ENCODE data around the gene LFNG. TPM values are rescaled to one million over a fixed set of nuclear protein-coding genes. Genes with fewer than 3 reads are reported as not detected.
A peak's percentile ranks its signal among the peaks of the same experiment; 100 is the strongest.
"Not testable (repeated sequence)": the region's sequence is repeated elsewhere in the genome, so short reads cannot be mapped to it uniquely, and the experiment has no call there.

Gene LFNG
- total RNA-seq, 1 experiment from 2014 or later, result 0.20 TPM

DNA sequence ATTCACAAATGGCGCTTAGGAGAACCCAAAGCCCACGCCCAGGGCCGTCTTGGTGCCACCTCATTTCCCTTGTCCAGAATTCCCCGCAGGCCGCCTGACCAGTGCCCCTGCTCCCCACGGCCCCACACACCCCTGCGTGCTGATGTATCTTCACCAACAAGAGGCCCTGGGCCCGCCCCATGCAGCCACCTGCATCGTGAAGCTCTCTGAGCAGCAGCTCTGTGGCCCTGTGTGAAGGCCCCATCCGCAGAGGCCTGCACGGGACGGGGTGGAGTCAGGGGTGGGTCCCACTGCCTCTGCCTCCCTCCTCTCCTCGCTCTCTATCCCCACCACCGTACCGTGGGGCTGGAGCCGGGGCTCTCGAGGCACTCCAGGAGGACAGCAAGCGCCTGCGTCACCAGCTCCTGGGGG is 21.1 kb downstream of the LFNG start:
- DNase-seq (ENCODE audit: extremely low read depth, low read depth), result no peak

DNA sequence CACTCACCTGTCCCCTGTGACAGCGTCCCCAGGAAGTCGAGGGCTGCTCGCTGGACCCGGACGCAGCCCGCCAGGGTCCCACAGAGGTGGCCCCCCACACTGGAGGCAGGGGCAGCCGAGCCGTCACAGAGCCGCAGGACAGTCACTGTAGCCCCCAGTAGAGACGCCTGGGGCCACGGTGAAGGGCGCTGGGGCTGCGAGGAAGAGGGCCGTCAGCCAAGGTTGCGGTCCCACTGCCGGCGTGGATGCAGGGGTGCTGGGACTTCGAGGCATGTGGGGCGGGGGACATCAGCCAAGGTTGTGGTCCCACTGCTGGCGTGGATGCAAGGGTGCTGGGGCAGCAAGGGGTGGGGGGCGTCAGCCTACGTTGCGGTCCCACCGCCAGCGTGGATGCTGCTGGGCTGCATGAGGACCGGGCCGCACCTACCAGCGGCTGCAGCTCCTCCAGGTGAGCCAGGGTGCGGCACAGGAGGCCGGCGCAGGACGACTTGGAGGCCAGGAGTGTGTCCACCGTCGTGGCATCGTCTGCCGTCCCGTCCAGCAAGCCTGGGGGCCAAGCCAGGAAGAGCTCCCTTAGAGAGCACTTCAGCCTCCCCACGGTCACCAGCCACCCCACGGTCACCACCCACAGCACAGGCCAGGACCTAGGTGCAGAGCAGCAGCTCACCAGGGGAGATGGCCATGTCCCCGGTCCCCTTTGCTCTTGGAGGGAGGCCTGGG is 21.9 kb downstream of the LFNG start:
- DNase-seq (ENCODE audit: extremely low read depth, low read depth), result no peak

DNA sequence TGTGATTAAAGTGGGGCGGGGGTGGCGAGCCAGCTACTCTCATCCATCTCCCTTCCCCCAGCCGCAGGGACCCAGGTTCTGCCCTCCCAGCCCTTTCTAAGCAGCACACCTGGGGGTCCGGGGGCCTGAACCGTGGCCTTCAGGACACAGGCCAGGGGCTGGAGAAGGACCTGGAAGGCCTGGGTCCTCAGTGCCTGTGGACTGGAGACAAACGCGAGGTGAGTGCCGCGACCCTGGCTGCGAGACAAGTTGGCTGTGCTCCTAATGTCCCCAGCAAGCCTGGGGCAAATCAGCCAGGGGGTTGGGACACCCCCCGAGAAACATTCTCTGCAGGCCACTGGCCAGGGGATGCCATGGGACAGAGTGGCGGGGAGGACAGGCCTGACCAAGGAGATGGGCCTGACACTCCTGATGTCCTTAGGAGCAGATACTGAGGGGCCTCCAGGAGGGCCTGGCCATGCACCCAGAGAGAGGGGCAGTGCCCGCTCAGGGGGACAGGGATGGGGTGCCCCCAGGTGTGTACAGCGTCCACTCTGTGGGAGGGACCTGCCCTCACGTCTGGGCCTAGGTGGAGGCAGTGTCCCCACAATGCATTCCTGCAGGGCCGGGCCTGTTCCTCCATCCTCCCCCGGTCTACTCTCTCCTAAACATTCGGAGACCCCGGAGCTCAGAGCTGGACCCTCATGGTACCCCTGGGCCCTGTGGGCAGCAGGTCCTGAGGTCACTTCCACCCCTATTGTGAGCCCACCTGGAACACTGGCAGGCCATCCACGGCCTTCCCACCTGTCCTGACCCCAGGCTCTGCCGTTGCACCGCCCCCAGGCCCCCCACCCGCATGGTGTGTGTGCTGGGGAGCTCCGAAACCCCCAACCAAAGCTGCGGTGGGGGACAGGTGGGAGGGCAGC is 22.7 kb downstream of the LFNG start:
- no peak for DNase-seq (ENCODE audit: extremely low read depth, low read depth)

DNA sequence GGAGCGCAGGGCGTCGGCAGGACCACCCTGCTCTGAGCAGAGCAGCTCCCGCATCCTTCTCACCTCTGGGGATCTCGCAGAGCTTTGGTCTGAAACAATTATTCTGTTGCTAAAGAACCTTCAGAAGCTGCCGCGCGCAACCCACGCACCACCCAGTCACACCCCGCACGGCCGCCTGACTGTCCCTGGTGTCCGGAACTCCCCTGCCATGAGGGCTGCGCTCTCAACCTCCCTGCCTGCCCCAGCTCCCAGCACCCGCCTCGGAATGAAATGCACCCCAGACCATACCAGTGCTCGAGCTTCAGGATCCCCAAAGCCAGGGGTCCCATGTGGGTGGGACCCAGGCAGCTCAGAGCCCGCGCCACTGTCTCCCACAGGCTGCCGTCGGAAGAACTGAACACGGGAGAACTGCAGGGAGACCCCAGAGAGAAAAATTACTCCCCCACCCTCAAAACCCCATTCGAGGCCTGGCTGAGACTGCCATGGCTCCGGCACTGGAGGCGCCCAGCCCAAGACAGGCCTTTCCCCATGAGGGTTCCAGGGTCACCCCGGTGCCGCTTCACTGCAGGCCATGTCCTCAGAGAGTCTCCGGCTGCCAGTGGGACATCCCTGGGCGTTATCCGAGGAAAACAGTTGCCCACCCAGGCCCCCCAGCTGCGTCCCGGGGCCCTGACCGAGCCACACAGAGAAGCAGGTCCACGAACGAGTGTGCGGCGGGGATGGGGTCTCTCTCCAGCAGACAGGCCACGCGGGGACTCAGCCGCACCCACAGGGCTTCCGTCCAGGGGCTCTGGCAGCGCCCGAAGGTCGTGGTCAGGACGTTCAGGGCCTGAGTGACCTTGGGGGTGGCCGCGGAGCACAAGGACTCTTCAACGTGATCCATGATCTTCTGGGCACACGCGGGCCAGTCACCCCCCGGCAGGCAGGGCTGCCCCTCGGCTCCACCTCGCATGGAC is 23.6 kb downstream of the LFNG start:
- DNase-seq (ENCODE audit: extremely low read depth, low read depth), result no peak

DNA sequence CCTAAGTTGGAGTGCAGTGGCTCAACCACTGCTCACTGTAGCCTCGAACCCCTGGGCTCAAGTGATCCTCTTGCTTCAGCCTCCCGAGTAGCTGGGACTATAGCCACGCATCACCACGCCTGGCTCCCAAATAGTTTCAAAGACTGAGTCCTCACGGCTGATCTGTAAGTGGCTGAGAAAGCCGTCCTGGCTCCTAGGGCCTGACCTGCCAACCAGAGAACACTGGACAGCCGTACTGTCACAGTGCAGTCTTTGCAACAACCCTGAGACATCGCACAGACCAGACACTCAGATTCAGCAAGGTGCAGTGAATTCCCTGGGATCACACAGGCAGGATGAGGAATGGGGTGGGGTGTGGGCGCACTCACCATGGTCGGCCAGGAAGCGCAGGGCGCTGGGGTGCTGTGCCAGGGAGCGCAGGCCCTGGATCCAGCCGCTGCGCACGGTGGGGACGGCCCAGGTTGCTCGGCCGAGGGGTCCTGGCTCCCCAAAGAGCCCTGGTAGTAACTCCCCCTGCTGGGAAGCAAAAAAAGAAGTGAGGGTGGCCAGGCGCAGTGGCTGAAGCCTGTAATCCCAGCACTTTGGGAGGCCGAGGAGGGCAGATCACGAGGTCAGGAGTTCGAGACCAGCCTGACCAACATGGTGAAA is 25.1 kb downstream of the LFNG start:
- DNase-seq (ENCODE audit: extremely low read depth, low read depth), result no peak

DNA sequence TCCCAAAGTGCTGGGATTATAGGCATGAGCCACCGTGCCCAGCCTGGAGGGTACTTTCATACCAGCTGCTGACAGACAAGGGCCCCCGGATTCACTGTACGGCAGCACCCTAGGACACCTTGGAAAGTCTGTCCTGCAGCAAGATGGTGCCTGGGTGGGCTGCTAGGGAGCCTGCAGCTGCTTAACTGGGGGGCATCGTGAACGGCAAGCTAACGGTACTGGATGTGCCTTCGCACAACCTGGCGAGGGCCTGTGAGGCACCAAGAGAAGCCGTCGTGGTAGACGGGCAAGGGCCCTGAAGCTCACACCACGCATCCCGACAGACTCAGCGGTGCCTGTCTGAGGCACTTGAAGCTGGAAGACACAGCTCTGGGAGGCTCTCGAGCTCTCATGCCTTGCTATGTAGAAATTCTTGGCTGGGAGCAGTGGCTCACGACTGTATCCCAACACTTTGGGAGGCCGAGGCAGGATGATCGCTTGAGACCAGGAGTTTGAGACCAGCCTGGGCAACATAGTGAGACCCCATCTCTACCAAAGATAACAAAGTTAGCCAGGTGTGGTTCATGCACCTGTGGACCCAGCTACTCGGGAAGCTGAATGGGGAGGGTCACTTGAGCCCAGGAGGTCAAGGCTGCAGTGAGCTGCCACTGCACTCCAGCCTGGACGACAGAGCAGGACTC is 26.3 kb downstream of the LFNG start:
- no peak for DNase-seq (ENCODE audit: extremely low read depth, low read depth)

DNA sequence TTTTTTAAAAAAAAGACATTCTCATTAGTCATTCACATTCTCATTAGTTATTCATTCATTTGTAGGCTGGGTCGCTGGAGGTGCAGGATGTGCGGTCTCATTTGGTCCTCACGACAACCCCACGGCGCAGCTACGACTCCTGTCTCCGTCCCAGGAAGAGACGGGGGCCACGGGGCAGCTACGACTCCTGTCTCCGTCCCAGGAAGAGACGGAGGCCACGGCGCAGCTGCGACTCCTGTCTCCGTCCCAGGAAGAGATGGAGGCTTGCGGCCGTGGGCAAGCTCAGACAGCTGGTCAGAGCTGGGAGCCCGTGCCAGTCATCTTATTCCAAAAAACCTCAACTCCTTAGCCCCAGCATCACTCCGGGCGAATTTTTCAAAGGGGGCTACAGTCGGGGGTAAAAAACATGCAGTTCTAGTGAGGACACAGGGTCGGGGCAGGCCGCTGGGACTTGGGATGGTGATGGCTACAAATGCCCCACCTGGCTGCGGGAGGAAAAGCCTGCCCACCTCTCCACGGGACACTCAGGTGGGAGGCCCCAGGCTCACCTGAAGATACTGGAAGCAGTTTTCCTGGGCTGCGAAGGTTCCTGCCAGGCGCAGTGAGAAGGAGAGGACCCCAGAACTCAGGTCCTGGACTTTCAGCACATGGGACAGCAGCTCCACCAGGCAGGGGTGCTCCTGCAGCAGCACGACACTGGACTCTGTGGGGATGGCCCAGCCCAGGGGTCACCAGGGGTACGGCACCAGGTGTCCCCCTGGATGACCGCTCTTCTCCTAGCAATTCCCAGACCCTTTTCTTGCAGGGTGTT is 27.4 kb downstream of the LFNG start:
- no peak for DNase-seq (ENCODE audit: extremely low read depth, low read depth)

DNA sequence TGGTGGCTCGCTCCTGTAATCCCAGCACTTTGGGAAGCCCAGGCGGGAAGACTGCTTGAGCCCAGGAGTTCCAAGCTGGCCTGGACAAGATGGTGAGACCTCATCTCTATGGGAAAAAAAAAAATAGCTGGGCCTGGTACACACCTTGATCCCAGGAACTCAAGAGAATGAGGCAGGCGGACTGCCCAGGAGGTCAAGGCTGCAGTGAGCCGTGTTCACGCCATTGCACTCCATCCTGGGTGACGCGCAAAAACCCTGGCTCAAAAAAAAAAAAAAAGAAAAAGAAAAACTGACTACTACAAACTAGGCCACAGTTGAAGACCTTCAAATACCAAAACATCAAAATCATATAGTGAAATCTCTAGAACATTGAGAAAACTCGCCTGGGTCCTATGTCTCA is 31.8 kb downstream of the LFNG start:
- no peak for DNase-seq (ENCODE audit: extremely low read depth, low read depth)

DNA sequence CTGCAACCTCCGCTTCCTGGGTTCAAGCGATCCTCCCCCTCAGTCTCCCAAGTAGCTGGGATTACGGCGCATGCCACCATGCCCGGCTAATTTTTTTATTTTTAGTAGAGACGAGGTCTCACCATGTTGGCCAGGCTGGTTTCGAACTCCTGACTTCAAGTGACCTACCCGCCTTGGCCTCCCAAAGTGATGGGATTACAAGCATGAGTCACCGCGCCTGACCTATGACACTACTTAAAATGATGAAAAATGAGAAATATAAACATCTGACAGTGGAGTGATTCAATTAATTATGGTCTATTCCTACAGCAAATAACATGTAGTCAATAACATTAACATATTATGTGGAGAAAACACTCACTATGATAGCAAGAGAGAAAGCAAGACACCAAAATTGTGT is 33.5 kb downstream of the LFNG start:
- DNase-seq (ENCODE audit: extremely low read depth, low read depth), result no peak

DNA sequence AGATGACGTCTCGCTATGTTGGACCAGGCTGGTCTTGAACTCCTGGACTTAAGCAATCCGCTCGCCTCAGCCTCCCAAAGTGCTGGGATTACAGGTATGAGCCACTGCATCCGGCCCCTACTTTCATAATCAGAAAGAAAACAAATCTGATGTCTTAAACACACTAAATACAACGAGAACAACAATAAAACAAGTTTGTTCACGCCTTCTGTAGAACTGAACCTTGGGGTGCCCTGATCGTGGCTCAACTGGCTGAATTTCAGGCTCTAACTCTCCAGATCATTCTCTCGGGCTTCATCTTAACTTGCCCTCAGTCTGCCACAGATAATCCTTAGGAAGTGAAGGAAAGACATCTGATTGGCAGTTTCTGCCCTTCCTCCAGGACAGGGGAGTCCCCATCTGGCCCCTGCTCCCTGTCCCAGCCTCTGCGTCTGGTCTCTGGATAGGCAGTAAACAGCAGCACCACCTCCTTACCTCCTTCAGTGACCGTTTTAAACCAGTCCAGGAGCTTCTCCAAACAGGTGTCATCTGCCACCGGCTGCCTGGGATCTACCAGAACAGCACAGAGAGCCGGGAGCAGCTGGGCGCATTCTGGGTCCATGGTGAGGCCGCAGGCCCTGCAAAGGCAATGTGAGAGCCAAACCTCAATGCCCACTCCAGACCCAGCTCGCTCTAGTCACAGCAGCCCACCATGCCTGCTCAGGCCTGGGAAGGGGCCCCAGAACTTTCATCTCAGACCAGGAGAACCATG is 34.4 kb downstream of the LFNG start:
- no peak for DNase-seq (ENCODE audit: extremely low read depth, low read depth)

DNA sequence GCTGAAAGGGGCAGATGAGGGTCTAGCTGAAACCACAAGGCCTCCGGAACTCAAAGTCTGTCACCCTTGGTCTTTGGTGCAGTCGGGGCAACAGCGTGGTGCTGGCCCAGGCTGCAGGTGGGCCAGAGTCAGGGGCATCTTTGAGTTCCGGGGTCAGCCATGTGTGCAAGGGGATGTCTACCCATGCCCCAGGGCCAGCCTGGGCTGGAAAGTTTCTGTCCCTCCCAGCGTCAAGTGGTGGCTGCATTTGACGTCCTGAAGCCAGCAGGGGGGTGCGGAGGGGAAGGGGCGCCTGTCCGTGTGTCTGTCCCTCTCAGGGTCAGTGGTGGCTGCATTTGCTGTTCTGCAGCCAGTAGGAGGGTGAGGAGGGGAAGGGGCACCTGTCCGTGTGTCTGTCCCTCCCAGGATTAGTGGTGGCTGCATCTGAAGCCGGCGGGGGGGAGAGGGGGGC is 35.1 kb downstream of the LFNG start:
- DNase-seq (ENCODE audit: extremely low read depth, low read depth), result no peak

DNA sequence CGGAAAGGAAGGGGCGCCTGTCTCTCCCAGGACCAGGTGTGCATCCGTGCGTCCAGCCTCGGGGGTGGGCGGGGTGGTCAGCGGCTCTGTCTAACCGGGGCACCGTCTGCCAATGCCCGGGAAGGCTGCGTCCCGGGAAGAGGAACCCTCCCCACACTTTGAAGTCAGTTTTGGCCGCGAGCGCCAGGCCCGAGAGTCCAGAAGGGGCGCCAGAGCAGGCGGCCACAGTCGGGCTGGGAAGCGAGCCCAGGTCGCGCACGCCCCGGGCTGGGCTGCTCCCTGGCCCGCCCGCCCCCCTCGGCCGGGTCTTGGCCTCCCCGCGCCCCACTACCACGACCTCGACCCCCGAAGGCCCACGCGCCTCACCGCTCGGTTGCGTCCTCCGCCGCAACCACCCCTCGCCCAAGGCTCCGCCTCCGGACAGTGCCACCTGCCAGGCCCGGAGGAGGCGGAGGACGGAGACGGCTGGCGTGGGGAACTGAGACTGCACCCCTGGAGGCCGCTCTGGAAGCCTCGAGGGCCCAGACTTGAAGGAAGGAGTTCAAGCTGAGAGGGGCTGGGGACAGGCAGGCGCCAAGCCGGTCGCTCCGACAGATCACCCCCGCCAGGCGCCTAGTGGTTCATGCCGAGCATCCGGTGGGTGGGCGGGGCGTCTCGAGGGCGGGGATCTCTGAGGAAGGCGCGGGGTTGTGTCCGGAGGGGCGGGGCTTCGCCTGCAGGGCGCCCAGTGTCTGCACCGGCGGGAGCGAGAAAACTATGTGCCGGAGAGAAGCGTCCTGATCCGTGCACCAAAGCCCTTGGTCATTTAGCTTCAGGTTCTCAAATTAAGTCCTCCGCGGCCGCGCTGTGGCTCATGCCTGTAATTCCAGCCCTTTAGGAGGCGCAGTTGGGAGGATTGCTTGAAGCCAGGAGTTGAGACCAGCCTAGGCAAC is 35.8 kb downstream of the LFNG start, which contains the start of gene BRAT1:
Gene BRAT1, minus strand, starts transcription at position 404 of the 932 bp plus-strand sequence. CDS start 1,093 bp downstream, outside the sequence.
- peak; percentile 88 for DNase-seq (ENCODE audit: extremely low read depth, low read depth)

DNA sequence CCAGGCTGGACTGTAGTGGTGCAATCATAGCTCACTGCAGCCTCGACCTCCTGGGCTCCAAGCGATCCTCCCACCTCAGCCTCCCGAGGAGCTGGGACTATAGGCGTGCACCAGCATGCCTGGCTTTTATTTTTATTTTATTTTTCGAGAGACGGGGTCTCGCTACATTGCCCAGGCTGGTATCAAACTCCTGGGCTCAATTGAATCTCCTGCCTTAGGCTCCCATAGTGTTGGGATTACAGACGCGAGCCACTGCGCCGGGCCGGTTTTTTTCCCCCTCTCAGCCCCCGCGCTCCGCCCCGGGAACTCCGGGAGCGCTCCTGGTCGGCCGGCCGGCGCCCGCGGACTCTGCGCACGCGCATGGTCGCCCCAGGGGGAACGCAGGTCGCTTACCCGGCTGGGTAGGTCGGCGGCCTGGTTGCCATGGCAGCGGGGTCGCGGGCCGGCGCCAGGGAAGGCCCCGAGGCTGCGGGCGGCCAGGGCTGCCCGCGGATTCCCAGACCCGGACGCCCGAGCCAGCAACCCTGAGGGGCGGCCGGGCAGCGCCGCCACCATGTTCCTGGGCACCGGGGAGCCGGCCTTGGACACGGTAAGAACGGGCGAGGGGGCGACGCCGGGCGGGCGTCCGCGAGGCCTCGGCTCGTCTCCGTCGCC is 39.2 kb downstream of the LFNG start, which contains the start of gene IQCE:
Gene IQCE, plus strand, starts transcription at position 351 of the 654 bp plus-strand sequence. Its CDS starts 203 bp downstream, at position 554.
- peak; percentile 81 for DNase-seq (ENCODE audit: extremely low read depth, low read depth)

DNA sequence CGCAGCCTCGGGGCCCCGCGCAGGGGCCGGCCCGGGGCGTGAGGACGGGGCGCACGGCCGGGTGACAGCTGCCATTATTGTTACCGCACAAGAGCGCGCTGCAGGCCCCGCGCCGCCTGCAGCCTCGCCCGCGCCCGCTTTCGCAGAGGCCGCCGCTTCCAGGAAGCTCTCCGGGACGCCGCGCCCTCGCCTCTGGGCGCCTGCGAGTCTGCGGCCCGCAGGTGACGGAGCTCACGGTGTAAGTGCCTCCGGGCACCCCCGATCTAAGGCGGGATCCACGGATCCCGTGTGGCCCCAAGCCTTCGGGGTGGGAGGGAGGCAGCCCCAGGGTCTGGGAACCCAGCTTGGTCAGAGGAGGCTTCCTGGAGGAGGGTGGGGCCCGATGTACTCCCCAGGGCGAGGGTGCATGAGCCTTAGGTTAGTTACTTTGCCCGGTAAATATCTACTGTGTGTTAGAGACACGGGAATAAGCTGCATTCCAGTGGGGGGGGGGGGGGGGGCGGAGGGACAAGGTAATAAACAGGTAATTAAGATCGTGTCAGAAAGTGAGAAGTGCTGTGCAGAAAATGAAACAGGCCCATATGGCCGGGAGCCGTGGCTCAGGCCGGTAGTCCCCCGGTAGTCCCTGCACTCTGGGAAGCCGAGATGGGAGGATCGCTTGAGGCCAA is 39.8 kb downstream of the LFNG start:
- no peak for DNase-seq (ENCODE audit: extremely low read depth, low read depth)

DNA sequence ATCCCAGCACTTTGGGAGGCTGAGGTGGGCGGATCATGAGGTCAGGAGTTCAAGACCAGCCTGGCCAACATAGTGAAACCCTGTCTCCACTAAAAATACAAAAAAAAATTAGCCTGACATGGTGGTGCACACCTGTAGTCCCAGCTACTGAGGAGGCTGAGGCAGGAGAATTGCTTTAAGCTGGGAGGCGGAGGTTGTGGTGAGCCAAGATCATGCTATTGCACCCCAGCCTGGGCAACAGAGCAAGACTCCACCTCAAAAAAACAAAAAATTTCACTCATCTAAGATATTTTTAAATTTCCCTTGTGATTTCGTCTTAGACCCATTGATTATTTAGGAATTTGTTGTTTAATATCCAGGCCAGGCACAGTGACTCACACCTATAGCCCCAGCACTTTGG is 44.4 kb downstream of the LFNG start:
- not testable (repeated sequence) for DNase-seq (ENCODE audit: extremely low read depth, low read depth)
